GM18520 (cell line): Measurements from ENCODE around the gene NINJ1.

ENCODE experiments used
- ATAC-seq: cut with Tn5 transposase; IDR thresholded peaks from one replicate; pipeline ENCODE4 v1.9.1; 2021; ENCODE audit not compliant: unreplicated experiment

The NINJ1 gene

GRCh38 chr9:93133681-93134014 is 403 bp downstream of the NINJ1 start:
- ATAC-seq, result peak; percentile 3

- ATAC-seq, result peak; percentile 30
Observed at GRCh38 chr9:93132946-93133680, 938 bp downstream of the NINJ1 start.

- no peak for ATAC-seq
Observed at GRCh38 chr9:93132287-93132927, 1.6 kb downstream of the NINJ1 start.

- ATAC-seq, result no peak
Observed at GRCh38 chr9:93131599-93132286, 2.3 kb downstream of the NINJ1 start.

GRCh38 chr9:93130861-93131481 is 3.1 kb downstream of the NINJ1 start:
- no peak for ATAC-seq

GRCh38 chr9:93129691-93130500 is 4.2 kb downstream of the NINJ1 start:
- no peak for ATAC-seq

GRCh38 chr9:93129286-93129685 is 4.8 kb downstream of the NINJ1 start:
- ATAC-seq, result no peak

- ATAC-seq, result no peak
Observed at GRCh38 chr9:93128715-93129224, 5.3 kb downstream of the NINJ1 start.

GRCh38 chr9:93128011-93128714 is 5.9 kb downstream of the NINJ1 start:
- no peak for ATAC-seq

- ATAC-seq, result no peak
Observed at GRCh38 chr9:93127395-93127911, 6.6 kb downstream of the NINJ1 start.

GRCh38 chr9:93126825-93127368 is 7.2 kb downstream of the NINJ1 start:
- no peak for ATAC-seq

- ATAC-seq, result no peak
Observed at GRCh38 chr9:93126151-93126781, 7.8 kb downstream of the NINJ1 start.

GRCh38 chr9:93125331-93125894 is 8.6 kb downstream of the NINJ1 start:
- ATAC-seq, result no peak

- ATAC-seq, result no peak
Observed at GRCh38 chr9:93124793-93125192, 9.3 kb downstream of the NINJ1 start.

GRCh38 chr9:93123561-93124283 is 10.3 kb downstream of the NINJ1 start:
- no peak for ATAC-seq

- ATAC-seq, result no peak
Observed at GRCh38 chr9:93122721-93123221, 11.3 kb downstream of the NINJ1 start.

GRCh38 chr9:93121316-93122241 is 12.5 kb downstream of the NINJ1 start:
- no peak for ATAC-seq
